NCI-H446 treated with DMSO at 0.1 percent for 48 hours (cell line): ENCODE data around the gene ANXA2.
A peak's percentile ranks its signal among the peaks of the same experiment; 100 is the strongest.
"Not testable (repeated sequence)": the region's sequence is repeated elsewhere in the genome, so short reads cannot be mapped to it uniquely, and the experiment has no call there.

Experiments
- DNase-seq: peaks from one replicate; lab custom pipeline; 2025; lab: John Stamatoyannopoulos, UW

ANXA2 gene

DNA sequence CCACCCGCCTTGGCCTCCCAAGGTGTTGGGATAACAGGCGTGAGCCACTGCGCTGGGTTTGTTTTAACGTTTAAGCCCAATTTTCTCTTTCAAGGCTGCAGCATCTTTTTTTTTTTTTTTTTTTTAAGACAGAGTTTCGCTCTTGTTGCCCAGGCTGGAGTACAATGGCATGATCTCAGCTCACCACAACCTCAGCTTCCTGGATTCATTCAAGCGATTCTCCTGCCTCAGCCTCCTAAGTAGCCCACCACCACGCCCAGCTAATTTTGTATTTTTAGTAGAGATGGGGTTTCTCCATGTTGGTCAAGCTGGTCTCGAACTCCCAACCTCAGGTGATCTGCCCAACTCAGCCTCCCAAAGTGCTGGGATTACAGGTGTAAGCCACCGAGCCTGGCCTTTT, 12.6 kb upstream of the ANXA2 start:
- not testable (repeated sequence) for DNase-seq

DNA sequence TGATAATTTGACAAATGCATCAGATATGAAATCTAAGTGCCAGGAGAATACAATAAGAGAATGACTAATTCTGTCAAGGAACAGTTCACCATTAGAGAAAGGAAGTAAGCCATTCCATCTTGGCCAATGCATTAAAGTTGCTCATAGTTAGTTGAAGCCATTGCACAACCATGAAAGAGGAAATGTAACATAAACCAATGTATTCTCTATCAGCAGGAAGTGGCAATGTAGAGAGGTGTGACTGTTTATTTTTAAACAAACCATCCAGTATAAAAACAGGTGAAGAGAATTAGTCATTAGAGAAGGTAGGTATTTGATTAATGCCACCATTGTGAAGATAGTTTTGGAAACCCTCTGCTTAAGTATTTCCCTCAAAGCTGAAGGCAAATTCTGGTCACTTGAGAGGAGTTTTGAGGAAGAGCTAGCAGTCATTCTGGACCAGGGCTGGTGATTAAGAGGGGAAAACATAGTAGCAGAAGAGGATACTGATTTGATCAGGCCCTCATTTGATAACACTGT, 10.7 kb upstream of the ANXA2 start:
- DNase-seq = no peak

DNA sequence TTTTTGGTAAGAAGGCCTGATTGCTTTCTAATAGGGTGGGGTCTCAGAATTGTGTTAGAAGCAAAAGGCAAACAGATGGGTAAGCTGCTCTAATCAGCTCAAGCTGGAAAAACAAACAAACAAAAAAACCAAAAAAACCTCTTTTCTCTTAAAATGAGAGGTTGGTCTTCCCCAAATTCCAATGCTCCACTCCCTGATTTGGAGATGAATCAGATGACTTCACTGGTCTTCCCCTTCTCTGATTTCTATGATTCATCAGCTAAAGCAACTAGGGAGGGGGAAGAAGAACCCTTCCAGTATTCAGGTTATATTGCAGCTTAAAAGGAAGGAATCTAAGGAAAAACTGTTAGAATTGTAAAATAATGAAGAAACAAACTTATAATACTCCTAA, 9.6 kb upstream of the ANXA2 start:
- no peak for DNase-seq

DNA sequence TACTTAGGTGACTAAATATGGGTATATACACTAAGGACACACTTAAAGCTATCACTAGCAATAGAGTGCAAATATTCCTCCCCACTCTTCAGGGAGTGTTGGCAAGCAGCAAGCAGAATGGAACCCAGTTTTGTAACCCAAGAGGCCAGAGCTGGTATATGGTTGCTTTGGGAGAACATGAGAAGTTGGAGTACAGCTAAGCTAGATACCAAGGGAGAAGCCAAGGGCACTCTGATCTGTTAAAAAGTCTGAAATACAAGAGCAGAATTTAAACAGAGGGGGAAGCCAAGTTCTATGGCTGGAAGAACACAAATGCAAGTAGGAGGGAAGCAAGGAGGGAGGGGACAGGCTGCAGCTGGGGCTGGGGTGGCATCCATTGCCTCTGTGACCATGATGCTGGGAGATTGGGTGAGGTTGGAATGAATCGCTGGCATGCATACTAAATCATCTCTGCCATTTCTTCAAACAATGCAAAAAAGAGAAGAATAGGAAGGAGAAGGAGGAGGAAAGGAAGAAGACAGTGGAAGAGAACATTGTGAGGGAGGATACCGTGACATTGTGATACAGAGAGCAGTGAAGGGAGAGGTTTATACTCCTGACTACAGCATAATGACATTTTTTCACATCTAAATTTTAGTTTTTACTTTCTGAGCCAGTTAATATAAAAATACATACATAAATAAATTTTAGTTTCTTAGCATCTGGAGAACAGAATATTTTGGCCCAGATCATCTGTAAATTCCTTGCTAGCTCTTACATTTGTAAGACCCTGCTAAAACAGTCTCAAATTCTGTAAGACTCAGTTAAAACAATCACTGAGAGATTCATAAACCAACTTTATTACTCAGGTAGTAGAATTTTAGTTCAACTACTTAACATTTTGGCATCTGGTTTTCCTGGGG, 9.0 kb upstream of the ANXA2 start:
- DNase-seq = no peak

DNA sequence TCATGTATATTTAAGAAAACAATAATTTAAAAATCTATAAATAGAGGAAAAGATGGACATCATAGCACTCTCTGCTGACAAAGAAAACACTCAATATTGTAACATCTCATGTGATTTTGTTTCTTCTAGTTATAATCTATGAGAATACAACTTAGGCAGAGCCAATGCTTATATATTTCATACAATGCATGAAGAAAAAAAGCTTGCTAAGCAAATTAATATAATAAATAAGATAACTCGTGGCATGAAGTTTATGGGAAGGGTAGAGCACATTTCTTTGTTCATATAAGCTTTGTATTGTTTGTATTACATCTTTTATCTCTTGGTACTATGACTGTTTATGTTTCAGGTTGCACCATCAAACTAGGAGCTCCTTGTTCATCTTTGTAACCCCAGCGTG, 7.6 kb upstream of the ANXA2 start:
- no peak for DNase-seq

DNA sequence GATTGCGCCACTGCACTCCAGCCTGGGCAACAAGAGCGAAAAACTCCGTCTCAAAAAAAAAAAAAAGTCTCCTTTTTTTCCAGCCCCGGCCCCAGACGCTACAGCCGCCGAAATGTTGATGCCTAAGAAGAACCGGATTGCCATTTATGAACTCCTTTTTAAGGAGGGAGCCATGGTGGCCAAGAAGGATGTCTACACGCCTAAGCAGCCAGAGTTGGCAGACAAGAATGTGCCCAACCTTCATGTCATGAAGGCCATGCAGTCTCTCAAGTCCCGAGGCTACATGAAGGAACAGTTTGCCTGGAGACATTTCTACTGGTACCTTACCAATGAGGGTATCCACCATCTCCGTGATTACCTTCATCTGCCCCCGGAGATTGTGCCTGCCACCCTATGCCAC, 6.6 kb upstream of the ANXA2 start:
- DNase-seq = not testable (repeated sequence)

DNA sequence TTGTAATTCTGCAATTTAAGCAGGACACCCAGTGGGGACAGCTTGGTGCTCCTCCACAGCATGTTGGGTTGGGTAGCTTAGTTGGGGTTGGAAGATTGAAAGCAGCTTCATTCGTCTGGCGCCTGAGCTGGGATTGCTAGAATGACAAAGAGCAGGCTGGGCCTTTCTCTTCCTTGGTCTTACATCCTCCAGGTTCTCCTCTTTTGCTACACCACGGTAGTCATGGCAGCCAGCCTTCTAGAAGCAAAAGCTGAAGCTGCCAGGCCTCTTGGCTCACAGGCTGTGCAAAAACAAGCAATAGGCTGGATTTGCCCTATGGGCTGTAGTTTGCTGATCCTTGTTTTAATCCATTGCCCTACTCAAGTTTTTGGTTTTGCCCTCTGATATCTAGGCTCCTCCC, 3.2 kb upstream of the ANXA2 start:
- no peak for DNase-seq

DNA sequence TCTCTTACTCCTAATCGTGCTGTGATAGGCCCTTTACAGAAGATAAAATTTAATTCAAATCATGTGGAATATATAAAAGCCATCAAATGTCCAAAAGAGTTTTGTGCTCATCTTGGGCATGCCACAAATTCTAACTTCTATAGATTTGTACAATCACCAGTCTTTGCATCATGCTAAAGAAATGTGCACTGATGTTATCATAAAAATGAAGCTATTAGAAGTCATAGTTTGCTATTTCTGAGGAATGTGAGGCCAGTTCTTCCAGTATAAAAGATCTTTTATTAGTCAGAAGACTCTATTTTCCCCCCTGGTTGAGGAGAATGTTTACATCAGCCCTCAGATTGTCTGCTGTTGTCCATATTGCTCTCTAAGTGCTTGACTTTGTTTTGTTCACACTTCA, 2.1 kb upstream of the ANXA2 start:
- DNase-seq = no peak

DNA sequence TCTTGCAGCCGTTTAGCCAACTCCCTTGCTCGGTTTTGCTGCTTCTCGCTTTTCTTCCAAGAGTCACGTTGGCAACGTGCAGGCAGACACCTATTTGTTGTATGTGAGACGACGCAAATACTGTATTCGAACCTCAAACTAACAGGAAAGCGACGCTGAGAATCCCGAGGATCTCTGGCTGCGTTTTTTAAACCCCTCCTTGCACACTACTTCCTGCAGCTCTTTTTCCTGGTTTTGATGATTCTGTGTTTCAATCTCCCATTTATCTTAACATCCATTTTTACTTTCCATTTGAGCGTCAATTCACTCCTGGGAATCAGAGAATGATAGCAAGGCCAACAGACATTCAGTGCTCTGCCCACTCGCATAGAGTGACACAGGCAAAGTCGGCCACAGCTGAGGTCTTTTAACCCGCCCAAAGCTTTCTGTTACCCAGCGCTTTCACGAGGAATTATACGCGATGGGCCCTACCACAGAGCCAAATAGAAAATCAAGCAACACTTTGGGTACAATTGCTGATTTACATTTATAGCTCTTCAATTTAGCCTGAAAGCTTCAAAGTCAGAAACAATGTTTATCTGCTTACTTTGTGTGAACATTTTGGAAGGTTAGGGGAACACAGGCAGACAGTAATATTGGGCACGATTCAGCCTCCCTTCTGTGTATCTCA, 1.6 kb upstream of the ANXA2 start:
- DNase-seq = no peak

DNA sequence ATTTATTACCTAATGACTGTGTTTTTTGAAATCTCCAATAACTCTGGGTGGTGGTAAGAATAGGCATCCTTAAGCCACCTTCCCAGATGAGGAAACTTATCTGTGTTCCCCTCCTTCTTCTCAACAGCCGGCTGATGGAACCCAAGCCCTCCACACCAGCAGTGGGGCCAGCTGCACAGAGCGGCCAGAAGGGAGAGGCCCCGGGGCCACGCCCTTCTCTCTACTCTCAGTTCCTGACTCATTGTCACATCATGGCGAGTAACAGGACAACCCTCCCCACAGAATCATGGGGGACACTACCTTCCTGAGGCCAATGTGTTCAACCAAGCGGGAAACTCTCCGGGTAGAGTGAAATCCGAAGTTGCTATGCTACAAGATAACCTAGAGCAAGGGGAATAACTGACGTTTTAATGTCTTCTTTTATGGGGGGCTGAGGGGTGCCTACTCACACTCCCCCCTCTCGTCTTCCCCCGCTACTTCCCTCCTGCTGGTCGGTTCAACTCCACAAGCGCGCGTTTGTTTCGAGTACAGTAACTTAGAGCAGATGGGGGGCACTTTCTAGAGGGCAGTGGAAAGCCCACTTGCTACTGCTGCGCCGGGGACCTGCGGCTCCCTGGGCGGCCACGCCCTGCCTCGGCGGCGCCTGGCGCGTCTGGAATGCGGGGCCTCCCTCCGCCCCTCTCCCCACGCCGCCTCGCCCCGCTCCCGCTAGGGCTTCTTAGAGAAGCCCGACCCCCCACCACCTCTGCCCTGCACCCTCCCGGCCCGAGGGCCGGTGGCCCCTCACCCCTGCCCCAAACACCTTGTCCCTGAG, 621 bp downstream of the ANXA2 start:
- no peak for DNase-seq

DNA sequence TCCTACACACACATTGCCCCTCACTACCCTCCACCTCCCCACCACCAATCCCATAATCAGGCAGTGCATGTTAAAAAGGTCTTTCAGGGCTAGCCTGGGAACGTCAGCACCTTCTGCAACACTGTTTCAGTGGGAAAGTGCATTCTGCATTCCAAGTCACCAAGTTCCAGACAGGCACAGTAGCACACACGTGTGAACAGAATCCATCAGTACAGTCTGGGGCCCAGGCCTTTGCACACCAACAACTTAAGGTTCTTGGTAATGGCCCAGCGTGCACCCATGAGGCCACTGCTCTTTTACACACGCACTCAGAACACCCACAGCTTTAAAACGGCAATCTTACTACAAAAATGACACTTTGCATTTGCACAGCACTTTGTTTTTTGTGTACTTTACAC, 1.2 kb downstream of the ANXA2 start:
- no peak for DNase-seq

DNA sequence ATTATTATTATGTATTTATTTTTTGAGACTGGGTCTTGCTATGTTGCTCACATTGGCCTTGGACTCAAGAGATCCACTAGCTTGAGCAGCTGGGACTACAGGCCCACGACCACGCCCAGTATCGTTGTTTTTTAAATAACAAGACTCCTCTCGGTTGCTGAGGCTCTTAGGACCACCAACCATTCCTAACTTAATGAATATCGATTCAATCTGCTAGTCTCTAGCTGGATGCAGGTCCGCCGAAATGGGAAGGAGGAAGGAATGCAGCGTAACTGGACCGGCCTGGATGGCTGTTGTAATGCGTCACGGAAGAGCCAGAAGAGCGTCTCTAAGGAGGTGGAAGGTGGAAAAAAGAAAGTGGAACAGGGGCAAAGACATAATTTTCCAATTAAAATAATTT, 1.7 kb downstream of the ANXA2 start:
- DNase-seq = no peak

DNA sequence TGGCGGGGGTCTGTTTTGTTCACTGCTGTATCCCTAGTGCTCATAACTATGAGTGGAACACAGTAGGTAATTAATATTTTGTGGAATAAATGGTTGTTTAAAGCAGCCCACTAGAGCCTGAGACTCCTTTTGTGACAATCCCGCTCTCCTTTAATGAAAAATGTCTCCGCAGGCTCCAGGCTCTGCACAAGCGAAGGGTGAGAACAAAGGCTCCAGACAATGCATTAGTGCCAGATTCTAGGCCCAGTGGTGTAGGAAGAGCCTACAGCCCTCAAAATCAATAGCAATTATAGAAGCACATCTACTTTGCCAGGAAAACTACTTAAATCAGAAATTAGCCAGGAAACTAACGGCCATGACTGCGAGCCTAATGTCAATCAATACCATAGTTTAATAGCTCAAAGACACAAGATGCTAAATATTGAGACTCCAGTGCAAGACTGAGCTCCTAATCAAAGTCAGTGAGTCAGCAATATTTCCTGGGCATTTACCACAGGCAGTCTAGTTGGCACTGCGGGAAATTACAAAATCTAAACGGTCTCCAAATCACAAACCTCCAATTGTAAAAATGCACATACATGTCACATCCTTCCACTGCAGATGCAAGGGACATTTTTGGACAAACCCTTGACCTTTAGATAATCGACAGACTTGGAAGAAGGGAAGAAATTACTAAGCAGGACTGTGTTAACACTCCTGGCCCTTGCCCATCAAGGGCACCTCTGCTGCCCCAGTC, 2.3 kb downstream of the ANXA2 start:
- peak; percentile 28 for DNase-seq

DNA sequence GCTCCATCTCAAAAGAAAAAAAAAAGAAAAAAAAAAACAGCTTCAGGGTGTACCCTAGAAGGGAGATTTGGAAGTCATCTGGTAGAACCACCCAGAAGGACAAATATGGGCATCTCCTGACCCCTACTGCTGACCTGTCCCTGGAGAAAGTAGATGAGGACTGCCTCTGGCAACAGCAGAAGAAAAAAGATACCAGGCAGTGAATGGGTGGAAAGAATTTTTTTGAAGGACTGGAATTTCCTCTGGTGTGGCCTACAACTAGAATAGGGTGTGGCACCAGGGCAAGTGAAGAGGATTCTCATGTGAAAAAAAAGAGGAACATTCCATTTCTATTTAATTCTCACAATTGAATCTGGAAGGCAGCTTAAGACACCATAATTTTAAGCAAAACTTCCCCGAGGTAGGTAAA, 3.1 kb downstream of the ANXA2 start:
- DNase-seq = no peak

DNA sequence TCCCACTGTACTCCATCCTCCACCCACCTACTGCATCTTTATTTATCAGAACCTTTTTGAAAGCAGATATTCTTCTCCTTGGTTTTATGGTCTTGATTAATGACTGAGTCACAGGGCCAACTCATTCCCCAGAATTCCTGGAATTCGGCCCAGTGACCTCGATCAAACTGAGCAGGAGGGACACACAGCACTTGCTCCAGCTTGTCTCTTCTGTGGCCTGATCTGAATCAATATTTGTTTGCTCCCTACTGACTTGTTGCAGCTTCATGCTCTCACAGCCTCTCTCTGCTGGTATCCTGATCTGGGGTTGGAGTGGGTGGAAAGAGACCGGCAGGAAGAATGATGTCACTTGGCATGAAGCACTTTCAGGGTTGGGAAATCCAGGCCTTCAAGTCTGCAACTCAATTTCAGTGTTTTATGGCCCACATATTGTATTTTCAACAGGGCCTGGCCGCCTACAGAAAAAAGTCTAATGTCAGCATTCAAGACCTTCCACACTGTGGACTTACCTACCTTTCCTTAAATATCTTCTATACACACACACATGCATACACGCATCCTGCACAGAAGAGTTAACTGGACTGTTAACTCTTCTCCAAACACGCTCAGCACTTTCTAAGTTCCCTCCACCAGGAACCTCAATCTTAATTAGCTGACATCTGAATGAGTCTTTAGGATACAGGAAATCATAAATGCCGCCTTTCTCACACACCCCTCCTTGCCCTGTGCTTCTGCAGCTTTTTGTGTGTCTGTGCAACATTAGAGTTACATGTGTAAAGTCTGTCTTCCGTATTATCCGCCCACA, 4.6 kb downstream of the ANXA2 start:
- peak; percentile 88 for DNase-seq

DNA sequence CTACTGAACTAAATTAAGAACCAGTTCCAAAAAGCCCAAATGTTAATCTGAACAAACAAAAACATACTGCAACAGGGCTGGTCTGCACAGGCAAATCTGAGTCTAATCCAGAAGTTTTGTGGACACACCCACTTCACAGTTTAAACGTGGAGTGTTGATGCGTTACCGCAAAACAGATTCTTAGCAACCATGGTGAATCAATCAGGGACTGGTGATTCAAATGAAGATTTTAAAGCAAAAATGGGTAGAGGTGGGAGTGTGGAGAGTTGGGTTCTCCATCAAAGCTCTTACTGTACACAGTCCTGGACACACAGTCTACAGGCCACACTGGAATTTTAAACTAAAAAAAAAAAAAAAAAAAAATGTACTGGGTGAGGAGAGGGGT, 5.2 kb downstream of the ANXA2 start:
- peak; percentile 35 for DNase-seq

DNA sequence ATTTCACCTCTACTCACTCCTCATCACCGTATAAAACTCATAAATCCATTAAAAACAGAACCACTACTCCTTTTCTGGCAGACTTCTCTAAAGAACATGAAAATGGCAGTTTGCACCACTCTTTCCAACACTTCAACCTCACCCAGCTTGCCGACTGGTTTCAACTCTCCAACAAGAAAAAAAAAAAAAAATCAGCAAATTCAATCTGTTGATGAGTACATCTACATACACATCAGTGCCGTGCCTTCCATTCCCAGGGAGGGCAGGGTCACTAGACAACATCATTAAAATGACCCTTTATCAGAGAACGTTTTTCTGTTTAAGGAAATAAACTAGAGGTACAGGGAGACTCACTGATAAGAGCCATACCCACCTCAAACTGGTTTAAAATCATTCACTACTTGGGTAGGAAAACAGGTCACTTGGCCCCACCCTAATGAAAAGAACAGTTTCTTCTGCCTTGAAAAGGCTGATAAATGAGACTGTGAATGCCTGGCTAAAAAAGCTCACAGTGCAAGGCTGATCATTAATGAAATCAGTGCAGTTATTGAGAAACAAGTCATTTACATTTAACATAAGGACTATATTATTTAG, 6.0 kb downstream of the ANXA2 start:
- no peak for DNase-seq

DNA sequence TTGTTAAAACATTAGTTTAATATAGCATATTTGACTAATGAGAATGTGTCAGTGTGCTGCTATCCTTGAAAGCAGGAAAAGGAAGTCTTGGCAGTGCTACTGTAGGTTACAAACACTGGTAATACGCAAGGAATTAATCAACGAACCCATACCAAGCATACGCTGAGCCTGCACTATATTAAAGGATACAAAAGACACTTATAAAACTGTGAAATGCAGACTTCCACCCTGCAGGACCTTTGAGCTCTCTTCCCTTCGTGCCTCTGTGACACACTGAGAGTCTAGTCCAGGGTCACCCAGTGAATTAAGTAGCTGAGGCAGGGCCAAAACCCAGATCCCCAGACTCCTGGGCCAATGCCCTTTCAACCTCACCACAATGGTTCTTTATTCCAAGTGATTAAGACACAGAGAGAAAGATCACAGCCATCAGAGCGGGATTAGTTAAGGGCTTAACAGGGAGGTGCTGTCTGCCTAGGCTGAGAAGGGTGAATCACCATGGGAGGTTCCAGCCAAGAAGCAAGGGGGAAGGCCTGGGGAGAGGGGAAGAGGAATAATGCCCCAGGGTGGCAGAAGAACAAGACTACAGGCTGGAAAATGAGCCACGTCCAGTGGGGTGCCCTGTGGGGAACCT, 6.8 kb downstream of the ANXA2 start:
- peak; percentile 32 for DNase-seq

DNA sequence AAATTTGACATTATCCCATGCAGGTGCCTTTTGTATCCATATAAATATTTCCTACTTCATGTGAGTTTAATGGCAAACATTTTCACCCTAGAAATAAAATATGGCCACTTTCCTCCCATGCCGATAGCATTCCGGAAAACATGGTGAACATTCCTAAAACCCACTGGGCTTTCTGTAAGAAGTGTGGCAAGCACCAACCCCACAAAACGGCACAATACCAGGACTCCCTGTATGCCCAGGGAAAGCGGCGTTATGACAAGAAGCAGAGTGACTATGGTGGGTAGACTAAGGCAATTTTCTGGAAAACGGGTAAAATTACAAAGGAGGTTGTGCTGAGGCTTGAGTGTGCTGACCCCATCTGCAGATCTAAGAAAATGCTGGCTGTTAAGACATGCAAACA, 7.6 kb downstream of the ANXA2 start:
- DNase-seq = no peak
